B cell (primary cell): ENCODE measurements around the gene BCOR.

ENCODE experiments used
- CTCF ChIP-seq: fragments of 200-600 bp; IDR thresholded peaks from one replicate; pipeline ENCODE4 v1.8.0; 2022; ENCODE audit warnings: antibody characterized with exemption, mild to moderate bottlenecking
- EZH2 ChIP-seq: IDR thresholded peaks from 2 replicates; pipeline ENCODE4 v1.6.1; 2012; ENCODE audit warnings: borderline replicate concordance, low read depth, mild to moderate bottlenecking, moderate library complexity, low read length; ENCODE audit not compliant: insufficient read depth, poor library complexity, severe bottlenecking

GRCh38 chrX:40085714-40086113 lies 12.0 kb downstream of the BCOR start:
- TF ChIP-seq CTCF, result no peak
- TF ChIP-seq EZH2, result no peak
